GM21723 (cell line): Measurements from ENCODE around the gene NR2E3.
"Not testable (repeated sequence)": the region's sequence is repeated elsewhere in the genome, so short reads cannot be mapped to it uniquely, and the experiment has no call there.

Experiments
- ATAC-seq: cut with Tn5 transposase; IDR thresholded peaks from one replicate; pipeline ENCODE4 v1.9.1; 2021; ENCODE audit warnings: mild to moderate bottlenecking, moderate library complexity; ENCODE audit not compliant: unreplicated experiment

Gene NR2E3

GRCh38 chr15:71813723-71814470 is 3.5 kb downstream of the NR2E3 start:
- ATAC-seq: no peak

- no peak for ATAC-seq
Observed at GRCh38 chr15:71815301-71815700, 4.9 kb downstream of the NR2E3 start.

- no peak for ATAC-seq
Observed at GRCh38 chr15:71817351-71817750, 7.0 kb downstream of the NR2E3 start.

GRCh38 chr15:71820127-71820526 is 9.8 kb downstream of the NR2E3 start:
- ATAC-seq: no peak

GRCh38 chr15:71821547-71822129 is 11.3 kb downstream of the NR2E3 start:
- no peak for ATAC-seq

GRCh38 chr15:71822890-71823630 is 12.7 kb downstream of the NR2E3 start:
- no peak for ATAC-seq

GRCh38 chr15:71823801-71824200 is 13.4 kb downstream of the NR2E3 start:
- ATAC-seq: no peak

- no peak for ATAC-seq
Observed at GRCh38 chr15:71825021-71825730, 14.8 kb downstream of the NR2E3 start.

- ATAC-seq: no peak
Observed at GRCh38 chr15:71826196-71826595, 15.8 kb downstream of the NR2E3 start.

GRCh38 chr15:71830981-71831380 is 20.6 kb downstream of the NR2E3 start:
- ATAC-seq: no peak

- no peak for ATAC-seq
Observed at GRCh38 chr15:71841563-71841962, 31.2 kb downstream of the NR2E3 start.

GRCh38 chr15:71844916-71845315 is 34.6 kb downstream of the NR2E3 start:
- ATAC-seq: no peak

- no peak for ATAC-seq
Observed at GRCh38 chr15:71853543-71853942, 43.2 kb downstream of the NR2E3 start.

GRCh38 chr15:71858232-71858631 is 47.9 kb downstream of the NR2E3 start:
- ATAC-seq: not testable (repeated sequence)
